HG03558 (cell line): ENCODE results near the gene ABLIM3.

ENCODE experiments used
- ATAC-seq: cut with Tn5 transposase; IDR thresholded peaks from one replicate; pipeline ENCODE4 v1.9.1; 2021; ENCODE audit warnings: moderate number of reproducible peaks; ENCODE audit not compliant: unreplicated experiment; ENCODE audit errors: extremely low read depth

The ABLIM3 gene

DNA sequence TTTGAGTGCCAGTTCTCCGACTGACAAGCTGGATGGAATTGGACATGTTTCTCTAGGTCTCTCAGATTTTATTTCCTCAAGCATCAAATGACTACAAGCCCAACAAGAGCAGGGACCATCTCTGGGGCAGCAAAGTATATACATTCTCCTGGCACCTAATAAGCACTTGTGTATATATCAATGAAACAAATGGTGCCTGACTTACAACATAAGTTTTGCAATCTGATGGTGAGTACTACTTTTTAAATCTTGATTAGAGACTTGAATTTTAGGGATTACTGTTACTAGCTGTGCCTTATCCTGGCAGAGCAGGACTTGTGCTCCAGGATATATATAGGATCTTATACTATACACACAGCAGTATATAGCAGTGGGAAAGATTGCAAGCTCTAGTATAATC lies 8.8 kb upstream of the ABLIM3 start:
- ATAC-seq: no peak

- no peak for ATAC-seq
These were observed 7.2 kb upstream of the ABLIM3 start for GRCh38 chr5:149133795-149134777.

- no peak for ATAC-seq
These were observed 6.4 kb upstream of the ABLIM3 start for GRCh38 chr5:149134778-149135500.

- no peak for ATAC-seq
These were observed 5.6 kb upstream of the ABLIM3 start for GRCh38 chr5:149135536-149136201.

GRCh38 chr5:149138182-149138923 lies 2.9 kb upstream of the ABLIM3 start:
- ATAC-seq: no peak

- no peak for ATAC-seq
These were observed 893 bp upstream of the ABLIM3 start for GRCh38 chr5:149140197-149141002.

DNA sequence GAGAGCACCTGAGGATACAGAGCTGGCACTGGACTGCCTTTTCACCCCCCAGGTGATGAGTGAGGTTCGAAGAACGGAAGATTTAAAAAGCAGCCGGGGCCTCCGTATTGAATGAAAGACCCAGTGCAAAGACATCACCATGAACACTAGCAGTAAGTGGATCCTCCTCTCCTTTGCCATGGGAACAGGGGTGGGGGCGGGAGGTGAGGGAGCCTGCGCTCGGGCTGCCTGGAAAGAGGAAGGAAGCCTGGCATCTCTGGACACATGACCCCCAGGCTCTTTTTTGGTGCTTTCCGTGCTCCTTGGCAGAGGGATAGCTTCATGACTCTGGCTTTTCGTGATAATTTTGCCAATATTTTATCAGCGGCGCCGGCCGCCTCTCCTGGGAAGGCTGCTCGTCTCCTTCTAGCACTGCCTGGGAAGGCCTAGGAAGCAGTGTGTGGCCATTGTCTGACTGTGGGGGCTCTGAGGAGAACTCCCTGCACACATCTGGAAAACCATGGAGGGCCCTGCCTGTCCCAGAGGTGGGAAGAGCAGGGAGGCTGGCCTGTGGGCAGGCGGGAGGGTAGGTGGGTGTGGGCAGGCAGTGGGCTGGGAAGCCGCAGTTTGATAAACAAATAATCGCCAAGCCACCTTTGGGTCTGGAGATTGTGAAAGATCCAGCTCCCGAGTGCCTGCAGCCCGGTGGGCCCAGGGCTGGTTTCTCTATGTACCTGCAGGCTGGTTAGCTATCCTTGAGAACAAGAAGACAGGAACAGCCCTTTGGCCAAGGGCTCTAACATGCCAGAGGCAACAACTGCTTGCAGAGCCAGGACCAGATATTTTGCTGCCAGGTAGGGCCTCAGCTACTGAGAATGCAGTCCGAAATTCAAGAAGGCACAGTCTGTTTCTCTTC lies 911 bp downstream of the ABLIM3 start:
- ATAC-seq: no peak

DNA sequence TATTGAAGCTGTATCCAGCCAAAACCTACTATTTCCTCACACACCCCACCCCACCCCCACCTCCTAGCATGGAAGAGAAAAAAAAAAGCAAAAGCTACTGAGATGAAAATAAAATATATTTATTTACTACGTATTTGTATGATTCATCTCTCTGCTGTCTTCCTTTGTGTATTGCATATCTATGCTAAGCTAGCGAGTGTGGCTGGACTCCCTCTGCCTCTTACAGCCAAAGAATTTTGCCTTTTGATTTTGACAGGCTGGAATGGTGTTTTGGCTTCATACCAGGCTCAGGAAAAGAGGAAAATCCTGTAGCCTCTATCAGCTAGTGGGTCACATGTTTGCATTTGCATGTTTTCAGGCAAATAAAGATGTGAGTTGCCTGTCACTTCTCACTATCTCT lies 2.2 kb downstream of the ABLIM3 start:
- no peak for ATAC-seq

- no peak for ATAC-seq
These were observed 3.3 kb downstream of the ABLIM3 start for GRCh38 chr5:149144637-149145036.

GRCh38 chr5:149145138-149145537 lies 3.8 kb downstream of the ABLIM3 start:
- no peak for ATAC-seq

- no peak for ATAC-seq
These were observed 6.4 kb downstream of the ABLIM3 start for GRCh38 chr5:149147676-149148075.

DNA sequence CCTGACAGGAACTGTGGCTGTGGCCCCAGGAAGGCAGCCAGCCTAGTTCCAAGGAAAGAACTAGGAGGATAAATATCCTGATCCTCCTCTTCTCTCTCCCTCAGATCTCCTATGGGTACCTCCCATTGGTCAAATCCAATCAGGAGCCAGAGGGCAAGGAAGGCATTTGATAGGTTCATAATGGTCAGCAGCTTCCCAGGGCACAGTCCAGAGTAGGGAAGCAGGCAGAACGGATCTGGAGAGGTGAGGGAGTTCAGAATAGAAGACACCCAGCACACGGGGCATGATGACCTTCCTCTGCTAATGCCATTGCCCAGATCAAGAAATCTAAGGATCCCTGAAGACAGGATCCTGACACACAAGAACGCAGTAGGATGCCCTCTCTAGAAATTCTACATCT lies 8.6 kb downstream of the ABLIM3 start:
- no peak for ATAC-seq

DNA sequence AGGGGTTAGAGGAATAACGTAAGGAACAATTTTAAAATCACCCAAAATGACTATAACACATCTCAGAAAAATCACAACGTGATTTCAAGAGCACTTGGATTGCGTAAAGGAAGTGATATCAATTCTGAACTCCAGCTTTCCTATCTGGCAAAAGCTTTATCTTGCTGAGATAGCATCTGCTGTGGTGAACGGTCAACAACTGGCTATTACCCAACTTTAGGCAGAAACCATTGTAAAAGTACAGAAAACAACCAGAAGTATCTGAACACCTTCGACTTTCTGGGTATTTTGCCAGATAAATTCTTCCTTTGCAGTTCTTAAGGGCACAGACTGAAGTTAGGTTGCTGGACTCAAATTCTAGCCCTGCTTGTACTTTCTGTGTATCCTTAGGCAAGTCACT lies 9.2 kb downstream of the ABLIM3 start:
- no peak for ATAC-seq

- ATAC-seq: no peak
These were observed 10.4 kb downstream of the ABLIM3 start for GRCh38 chr5:149151717-149152116.

DNA sequence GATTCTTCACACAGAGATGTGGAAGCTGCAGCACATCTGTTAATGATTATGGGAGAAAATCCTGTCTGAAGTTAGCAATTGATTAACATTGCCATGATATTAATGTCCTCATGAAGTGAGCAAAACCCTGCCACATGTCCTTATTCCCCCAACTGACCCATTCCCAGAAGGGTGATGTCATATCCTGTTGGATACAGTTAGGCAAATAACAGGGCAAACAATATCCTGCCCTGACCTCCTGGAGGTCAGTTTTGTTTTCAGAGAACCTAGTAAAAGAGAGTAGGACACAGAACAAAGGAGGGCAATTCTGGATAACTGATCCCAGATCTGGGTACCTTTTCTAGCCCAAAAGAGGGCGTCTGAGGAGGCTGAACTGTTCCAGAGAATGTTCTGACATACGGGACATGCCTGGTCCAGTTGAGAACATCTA lies 11.0 kb downstream of the ABLIM3 start:
- ATAC-seq: no peak

GRCh38 chr5:149153193-149153750 lies 12.0 kb downstream of the ABLIM3 start:
- ATAC-seq: no peak

DNA sequence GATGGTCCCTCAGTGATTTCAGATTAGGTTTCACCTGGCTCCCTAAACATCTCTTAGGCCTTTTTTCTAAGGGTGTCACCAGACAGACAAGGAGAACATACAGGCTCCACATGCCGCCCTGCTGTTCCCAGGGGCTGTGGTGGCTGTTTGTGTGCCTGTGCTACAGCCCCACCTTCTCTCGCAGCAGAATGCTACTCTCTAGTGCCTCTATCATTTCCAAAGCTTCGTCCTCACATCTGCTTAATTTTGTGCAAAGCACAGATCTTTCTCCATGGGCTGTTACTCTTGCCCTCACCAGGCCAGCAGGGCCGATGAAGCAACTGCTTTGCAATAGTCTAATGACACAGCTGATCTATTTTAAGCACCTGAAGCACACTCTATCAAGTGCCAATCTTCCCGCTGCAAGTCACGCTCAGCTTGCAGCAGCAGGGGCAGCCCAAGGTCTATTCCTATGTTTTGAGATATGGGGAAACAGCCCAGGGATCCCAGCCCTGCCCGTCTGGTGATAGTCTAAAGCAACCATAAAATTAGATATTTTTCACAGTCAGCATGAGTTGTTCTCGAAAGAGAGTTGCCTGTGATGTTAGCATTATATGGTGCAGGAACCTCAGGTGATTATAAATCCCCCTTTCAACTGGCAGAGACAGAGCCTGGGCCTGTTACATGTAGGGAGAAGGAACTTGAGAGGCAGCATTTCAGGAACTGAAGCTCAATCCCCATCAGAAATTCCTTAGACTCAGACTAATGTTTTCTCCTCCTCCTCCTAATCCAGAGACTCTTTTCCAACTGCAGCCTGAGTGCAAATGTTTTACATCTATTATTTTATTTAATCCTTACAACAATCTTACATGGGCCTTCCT lies 12.7 kb downstream of the ABLIM3 start:
- no peak for ATAC-seq
